Measurements from ENCODE around the gene TAF5L. TPM values are rescaled to one million over a fixed set of nuclear protein-coding genes. Genes with fewer than 3 reads are reported as not detected.

The TAF5L gene
- total and polyA plus RNA-seq, 2 of the 8 experiments (the other 6 are each of a cell fraction or from before 2014, with no cell fraction given): 17.7 to 23.3 TPM

GRCh38 chr1:229645324-229645993, 19.5 kb upstream of the TAF5L start (continued):
- TF ChIP-seq, protein P1, sequence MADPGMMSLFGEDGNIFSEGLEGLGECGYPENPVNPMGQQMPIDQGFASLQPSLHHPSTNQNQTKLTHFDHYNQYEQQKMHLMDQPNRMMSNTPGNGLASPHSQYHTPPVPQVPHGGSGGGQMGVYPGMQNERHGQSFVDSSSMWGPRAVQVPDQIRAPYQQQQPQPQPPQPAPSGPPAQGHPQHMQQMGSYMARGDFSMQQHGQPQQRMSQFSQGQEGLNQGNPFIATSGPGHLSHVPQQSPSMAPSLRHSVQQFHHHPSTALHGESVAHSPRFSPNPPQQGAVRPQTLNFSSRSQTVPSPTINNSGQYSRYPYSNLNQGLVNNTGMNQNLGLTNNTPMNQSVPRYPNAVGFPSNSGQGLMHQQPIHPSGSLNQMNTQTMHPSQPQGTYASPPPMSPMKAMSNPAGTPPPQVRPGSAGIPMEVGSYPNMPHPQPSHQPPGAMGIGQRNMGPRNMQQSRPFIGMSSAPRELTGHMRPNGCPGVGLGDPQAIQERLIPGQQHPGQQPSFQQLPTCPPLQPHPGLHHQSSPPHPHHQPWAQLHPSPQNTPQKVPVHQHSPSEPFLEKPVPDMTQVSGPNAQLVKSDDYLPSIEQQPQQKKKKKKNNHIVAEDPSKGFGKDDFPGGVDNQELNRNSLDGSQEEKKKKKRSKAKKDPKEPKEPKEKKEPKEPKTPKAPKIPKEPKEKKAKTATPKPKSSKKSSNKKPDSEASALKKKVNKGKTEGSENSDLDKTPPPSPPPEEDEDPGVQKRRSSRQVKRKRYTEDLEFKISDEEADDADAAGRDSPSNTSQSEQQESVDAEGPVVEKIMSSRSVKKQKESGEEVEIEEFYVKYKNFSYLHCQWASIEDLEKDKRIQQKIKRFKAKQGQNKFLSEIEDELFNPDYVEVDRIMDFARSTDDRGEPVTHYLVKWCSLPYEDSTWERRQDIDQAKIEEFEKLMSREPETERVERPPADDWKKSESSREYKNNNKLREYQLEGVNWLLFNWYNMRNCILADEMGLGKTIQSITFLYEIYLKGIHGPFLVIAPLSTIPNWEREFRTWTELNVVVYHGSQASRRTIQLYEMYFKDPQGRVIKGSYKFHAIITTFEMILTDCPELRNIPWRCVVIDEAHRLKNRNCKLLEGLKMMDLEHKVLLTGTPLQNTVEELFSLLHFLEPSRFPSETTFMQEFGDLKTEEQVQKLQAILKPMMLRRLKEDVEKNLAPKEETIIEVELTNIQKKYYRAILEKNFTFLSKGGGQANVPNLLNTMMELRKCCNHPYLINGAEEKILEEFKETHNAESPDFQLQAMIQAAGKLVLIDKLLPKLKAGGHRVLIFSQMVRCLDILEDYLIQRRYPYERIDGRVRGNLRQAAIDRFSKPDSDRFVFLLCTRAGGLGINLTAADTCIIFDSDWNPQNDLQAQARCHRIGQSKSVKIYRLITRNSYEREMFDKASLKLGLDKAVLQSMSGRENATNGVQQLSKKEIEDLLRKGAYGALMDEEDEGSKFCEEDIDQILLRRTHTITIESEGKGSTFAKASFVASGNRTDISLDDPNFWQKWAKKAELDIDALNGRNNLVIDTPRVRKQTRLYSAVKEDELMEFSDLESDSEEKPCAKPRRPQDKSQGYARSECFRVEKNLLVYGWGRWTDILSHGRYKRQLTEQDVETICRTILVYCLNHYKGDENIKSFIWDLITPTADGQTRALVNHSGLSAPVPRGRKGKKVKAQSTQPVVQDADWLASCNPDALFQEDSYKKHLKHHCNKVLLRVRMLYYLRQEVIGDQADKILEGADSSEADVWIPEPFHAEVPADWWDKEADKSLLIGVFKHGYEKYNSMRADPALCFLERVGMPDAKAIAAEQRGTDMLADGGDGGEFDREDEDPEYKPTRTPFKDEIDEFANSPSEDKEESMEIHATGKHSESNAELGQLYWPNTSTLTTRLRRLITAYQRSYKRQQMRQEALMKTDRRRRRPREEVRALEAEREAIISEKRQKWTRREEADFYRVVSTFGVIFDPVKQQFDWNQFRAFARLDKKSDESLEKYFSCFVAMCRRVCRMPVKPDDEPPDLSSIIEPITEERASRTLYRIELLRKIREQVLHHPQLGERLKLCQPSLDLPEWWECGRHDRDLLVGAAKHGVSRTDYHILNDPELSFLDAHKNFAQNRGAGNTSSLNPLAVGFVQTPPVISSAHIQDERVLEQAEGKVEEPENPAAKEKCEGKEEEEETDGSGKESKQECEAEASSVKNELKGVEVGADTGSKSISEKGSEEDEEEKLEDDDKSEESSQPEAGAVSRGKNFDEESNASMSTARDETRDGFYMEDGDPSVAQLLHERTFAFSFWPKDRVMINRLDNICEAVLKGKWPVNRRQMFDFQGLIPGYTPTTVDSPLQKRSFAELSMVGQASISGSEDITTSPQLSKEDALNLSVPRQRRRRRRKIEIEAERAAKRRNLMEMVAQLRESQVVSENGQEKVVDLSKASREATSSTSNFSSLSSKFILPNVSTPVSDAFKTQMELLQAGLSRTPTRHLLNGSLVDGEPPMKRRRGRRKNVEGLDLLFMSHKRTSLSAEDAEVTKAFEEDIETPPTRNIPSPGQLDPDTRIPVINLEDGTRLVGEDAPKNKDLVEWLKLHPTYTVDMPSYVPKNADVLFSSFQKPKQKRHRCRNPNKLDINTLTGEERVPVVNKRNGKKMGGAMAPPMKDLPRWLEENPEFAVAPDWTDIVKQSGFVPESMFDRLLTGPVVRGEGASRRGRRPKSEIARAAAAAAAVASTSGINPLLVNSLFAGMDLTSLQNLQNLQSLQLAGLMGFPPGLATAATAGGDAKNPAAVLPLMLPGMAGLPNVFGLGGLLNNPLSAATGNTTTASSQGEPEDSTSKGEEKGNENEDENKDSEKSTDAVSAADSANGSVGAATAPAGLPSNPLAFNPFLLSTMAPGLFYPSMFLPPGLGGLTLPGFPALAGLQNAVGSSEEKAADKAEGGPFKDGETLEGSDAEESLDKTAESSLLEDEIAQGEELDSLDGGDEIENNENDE (IDR thresholded peaks at IDR 0.05; ENCODE audit: insufficient replicate concordance, low read length): no peak
- no peak for TF ChIP-seq RBBP5 (IDR thresholded peaks at IDR 0.05; ENCODE audit: borderline replicate concordance, low read depth, low read length)
